HCT116 (cell line): ENCODE data around the gene TAS2R10. TPM values are rescaled to one million over a fixed set of nuclear protein-coding genes. Genes with fewer than 3 reads are reported as not detected.
"Not testable (repeated sequence)": the region's sequence is repeated elsewhere in the genome, so short reads cannot be mapped to it uniquely, and the experiment has no call there.

ENCODE experiments used
- ATAC-seq: fragments of 200-7000 bp; cut with Tn5 transposase; 2 replicates; pipeline ENCODE4 v1.9.1; 2020; ENCODE audit warnings: mild to moderate bottlenecking, moderate library complexity
- BruUV-seq: library from RNA; stranded (reverse); fragments of 400-500 nt; replicated peaks from 2 replicates; lab custom pipeline; 2021; lab: Mats Ljungman, UMichigan
- CTCF ChIA-PET: fragments of 300-600 bp; sonication (Branson Sonifier 250); formaldehyde crosslinking; loops from one replicate; lab custom pipeline; 2021; ENCODE audit warnings: antibody characterized with exemption; lab: Charles Lee
- POLR2A ChIA-PET: fragments of 300-600, 350-600 bp; sonication (Branson Sonifier 250); formaldehyde crosslinking; loops from one replicate; lab custom pipeline; 2021; ENCODE audit warnings: antibody characterized with exemption; lab: Charles Lee
- RAD21 ChIA-PET, 2 experiments: fragments of 300-600 bp; sonication (Branson Sonifier 250); formaldehyde crosslinking; loops; one replicate each; lab custom pipeline; 2023; ENCODE audit warnings: low total read pairs in 2 of 2; ENCODE audit not compliant: uncharacterized antibody in 2 of 2, unreplicated experiment in 2 of 2, low non-redundant PET in 1 of 2; lab: Charles Lee
- DNase-seq: peaks from one replicate; pipeline ENCODE4 v3.0.0-alpha.2; 2010; ENCODE audit warnings: low read depth, low spot score
- H2AFZ ChIP-seq: fragments of 200-600 bp; shearing (Covaris generic), sonication (generic); 2 replicates; pipeline ENCODE4 v1.6.1; 2017; ENCODE audit warnings: low read depth, mixed run types, mixed read lengths, antibody characterized with exemption, low read length; ENCODE audit not compliant: poor library complexity, severe bottlenecking
- H3K27ac ChIP-seq: 2 replicates; pipeline ENCODE4 v1.5.1; 2012; ENCODE audit warnings: low read depth, low read length
- H3K27me3 ChIP-seq: fragments of 200-600 bp; sonication (generic); 2 replicates; pipeline ENCODE4 v1.6.1; 2016; ENCODE audit warnings: mixed run types, low read length, mixed read lengths; ENCODE audit not compliant: insufficient read depth
- H3K36me3 ChIP-seq, 2 experiments: fragments of 200-500 bp in 1 of 2; fragments of 200-600 bp in 1 of 2; sonication (Bioruptor generic) in 1 of 2; sonication (generic) in 1 of 2; 2 replicates each; pipeline versions ENCODE4 v1.5.1 to v1.6.1; 2014 to 2016; ENCODE audit warnings: low read length in 2 of 2, inconsistent platforms in 1 of 2, mixed read lengths in 1 of 2, mixed run types in 1 of 2; ENCODE audit not compliant: insufficient read depth in 2 of 2, control insufficient read depth in 1 of 2
- H3K4me1 ChIP-seq, 2 experiments: fragments of 200-600 bp in 1 of 2; sonication (generic) in 1 of 2; 2 replicates each; pipeline versions ENCODE4 v1.5.1 to v1.6.1; 2012 to 2017; ENCODE audit warnings: low read length in 2 of 2, inconsistent platforms in 1 of 2, mild to moderate bottlenecking in 1 of 2, mixed read lengths in 1 of 2, mixed run types in 1 of 2, moderate library complexity in 1 of 2; ENCODE audit not compliant: insufficient read depth in 2 of 2, control insufficient read depth in 1 of 2
- H3K4me2 ChIP-seq: fragments of 200-600 bp; sonication (generic); 2 replicates; pipeline ENCODE4 v1.6.1; 2017; ENCODE audit warnings: mixed run types, low read length, mixed read lengths
- H3K4me3 ChIP-seq, 2 experiments: fragments of 200-600 bp in 1 of 2; sonication (generic) in 1 of 2; replicated peaks in 1 of 2; 2 replicates each; pipeline ENCODE4 v1.5.1; 2011 to 2016; ENCODE audit warnings: low read length in 2 of 2, control low read depth in 1 of 2, low read depth in 1 of 2, mild to moderate bottlenecking in 1 of 2, mixed read lengths in 1 of 2, mixed run types in 1 of 2
- H3K79me2 ChIP-seq: fragments of 200-600 bp; sonication (generic); 2 replicates; pipeline ENCODE4 v1.6.1; 2017; ENCODE audit warnings: mild to moderate bottlenecking, mixed run types, low read length, moderate library complexity, mixed read lengths; ENCODE audit not compliant: insufficient read depth
- H3K9ac ChIP-seq: fragments of 200-600 bp; sonication (generic); 2 replicates; pipeline ENCODE4 v1.6.1; 2016; ENCODE audit warnings: low read length, mixed read lengths
- H3K9me2 ChIP-seq: fragments of 200-600 bp; sonication (generic), shearing (Covaris generic); 2 replicates; pipeline ENCODE4 v1.6.1; 2017; ENCODE audit warnings: mixed run types, mild to moderate bottlenecking, moderate library complexity; ENCODE audit not compliant: insufficient read depth
- H3K9me3 ChIP-seq, 2 experiments: fragments of 200-500 bp in 1 of 2; fragments of 200-600 bp in 1 of 2; sonication (Bioruptor generic) in 1 of 2; sonication (generic) in 1 of 2; 2 replicates each; pipeline ENCODE4 v1.6.1; 2014 to 2017; ENCODE audit warnings: low read length in 2 of 2, mixed read lengths in 2 of 2, inconsistent platforms in 1 of 2, low read depth in 1 of 2, mild to moderate bottlenecking in 1 of 2, mixed run types in 1 of 2, moderate library complexity in 1 of 2; ENCODE audit not compliant: control insufficient read depth in 1 of 2, insufficient read depth in 1 of 2
- H4K20me1 ChIP-seq: fragments of 200-600 bp; sonication (generic), shearing (Covaris generic); 2 replicates; pipeline ENCODE4 v1.6.1; 2017; ENCODE audit warnings: mixed run types, mild to moderate bottlenecking, moderate library complexity; ENCODE audit not compliant: insufficient read depth
- CBX3 ChIP-seq: IDR thresholded peaks from 2 replicates; pipeline ENCODE4 v1.6.1; 2012; ENCODE audit warnings: low read depth
- CEBPB ChIP-seq: IDR thresholded peaks from 2 replicates; pipeline ENCODE4 v1.6.1; 2012; ENCODE audit warnings: low read depth
- EGR1 ChIP-seq: IDR thresholded peaks from 2 replicates; pipeline ENCODE4 v1.6.1; 2012; ENCODE audit warnings: low read depth
- EZH2 ChIP-seq: fragments of 200-600 bp; sonication (generic); IDR thresholded peaks from 2 replicates; pipeline ENCODE4 v1.6.1; 2017; ENCODE audit warnings: antibody characterized with exemption, mixed run types
- JUND ChIP-seq: IDR thresholded peaks from 2 replicates; pipeline ENCODE4 v1.6.1; 2012
- SIN3A ChIP-seq: IDR thresholded peaks from 2 replicates; pipeline ENCODE4 v1.6.1; 2012; ENCODE audit warnings: low read depth
- intact Hi-C: fragments of 100-400 bp; cut with micrococcal nuclease; formaldehyde crosslinking; loops from 2 replicates; pipeline ENCODE4 v1.10.0; 2022
- total RNA-seq: library from RNA; stranded (reverse); gene quantifications from one replicate; pipeline ENCODE4 v1.2.1, GENCODE V29; 2021; ENCODE audit not compliant: unreplicated experiment

TAS2R10 gene
- total RNA-seq, 1 experiment from 2014 or later, result 0.81 TPM

DNA sequence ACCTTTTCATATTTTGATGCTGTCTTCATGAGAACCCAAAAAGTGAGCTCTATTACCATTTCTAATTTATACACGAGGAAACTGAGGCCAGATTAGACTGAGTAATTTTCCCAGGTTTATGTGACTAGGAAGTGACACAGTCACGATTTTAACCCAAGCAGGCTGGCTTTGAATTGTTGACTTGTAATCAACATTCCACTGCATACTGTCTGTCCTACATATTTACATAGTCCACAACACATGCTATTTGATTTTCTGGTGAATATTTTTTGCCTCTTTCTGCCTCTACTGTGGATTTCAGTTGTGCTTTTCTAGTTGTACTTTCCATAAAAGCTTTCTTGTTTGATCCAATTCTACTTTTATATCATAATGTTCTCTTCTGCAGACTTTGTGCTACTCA lies 31.9 kb downstream of the TAS2R10 start:
- POLR2A ChIA-PET, result no interaction called here

DNA sequence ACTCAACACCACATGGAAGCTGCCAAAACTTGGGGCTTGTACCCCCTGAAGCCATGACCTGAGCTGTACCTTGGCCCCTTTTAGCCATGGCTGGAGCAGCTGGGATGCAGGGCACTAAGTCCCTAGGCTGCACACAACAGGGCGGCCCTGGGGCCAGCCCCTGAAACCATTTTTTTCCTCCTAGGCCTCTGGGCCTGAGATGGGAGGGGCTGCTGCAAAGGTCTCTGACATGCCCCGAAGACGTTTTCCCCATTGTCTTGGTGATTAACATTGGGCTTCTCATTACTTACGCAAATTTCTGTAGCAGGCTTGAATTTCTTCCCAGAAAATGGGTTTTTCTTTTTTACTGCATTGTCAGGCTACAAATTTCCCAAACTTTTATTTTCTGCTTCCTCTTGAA lies 34.4 kb downstream of the TAS2R10 start:
- not testable (repeated sequence) for ATAC-seq, BruUV-seq

More for the DNA sequence above, 31.9 kb downstream of the TAS2R10 start:
- no peaks in the 10 kb centered on the region for H3K9me2 ChIP-seq
- no TSS peak for BruUV-seq
- RAD21 ChIA-PET, result no interaction called here
- no peaks in the 10 kb centered on the region for H3K9me3 ChIP-seq
- no peak for TF ChIP-seq JUND
- TF ChIP-seq SIN3A, result no peak
- no peak for TF ChIP-seq EGR1
- no peak for TF ChIP-seq CEBPB
- no peak for TF ChIP-seq EZH2
- TF ChIP-seq CBX3, result no peak
- TF ChIP-seq, all 23 proteins: peak for 0
- no peak overlapping the region for H2AFZ ChIP-seq
- DNase-seq (no peak), ATAC-seq (no peak)
- intact Hi-C loops, result no loop called here
- no peaks in the 10 kb centered on the region for H3K36me3 ChIP-seq
- CTCF ChIA-PET, result no interaction called here
- no peak overlapping the region for H3K27ac ChIP-seq
- H3K4me3 ChIP-seq, result no peak overlapping the region
- no peak overlapping the region for H3K9ac ChIP-seq
- no peaks in the 10 kb centered on the region for H3K27me3 ChIP-seq
- no peaks in the 10 kb centered on the region for H3K4me1 ChIP-seq
- no peaks in the 10 kb centered on the region for H4K20me1 ChIP-seq
- no peak overlapping the region for H3K4me2 ChIP-seq
- no peaks in the 10 kb centered on the region for H3K79me2 ChIP-seq

More for the DNA sequence above, 34.4 kb downstream of the TAS2R10 start:
- H3K9ac ChIP-seq, H3K36me3 ChIP-seq, H4K20me1 ChIP-seq, H3K4me2 ChIP-seq, intact Hi-C loops, H3K4me3 ChIP-seq, H3K4me1 ChIP-seq, H3K9me2 ChIP-seq, H3K27ac ChIP-seq, POLR2A ChIA-PET, H3K9me3 ChIP-seq, DNase-seq, H3K27me3 ChIP-seq, H2AFZ ChIP-seq, RAD21 ChIA-PET, H3K79me2 ChIP-seq, CTCF ChIA-PET: not testable (repeated sequence)
